ENCODE results near the gene UBE2G1.
A peak's percentile ranks its signal among the peaks of the same experiment; 100 is the strongest.

Gene UBE2G1, protein sequence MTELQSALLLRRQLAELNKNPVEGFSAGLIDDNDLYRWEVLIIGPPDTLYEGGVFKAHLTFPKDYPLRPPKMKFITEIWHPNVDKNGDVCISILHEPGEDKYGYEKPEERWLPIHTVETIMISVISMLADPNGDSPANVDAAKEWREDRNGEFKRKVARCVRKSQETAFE

DNA sequence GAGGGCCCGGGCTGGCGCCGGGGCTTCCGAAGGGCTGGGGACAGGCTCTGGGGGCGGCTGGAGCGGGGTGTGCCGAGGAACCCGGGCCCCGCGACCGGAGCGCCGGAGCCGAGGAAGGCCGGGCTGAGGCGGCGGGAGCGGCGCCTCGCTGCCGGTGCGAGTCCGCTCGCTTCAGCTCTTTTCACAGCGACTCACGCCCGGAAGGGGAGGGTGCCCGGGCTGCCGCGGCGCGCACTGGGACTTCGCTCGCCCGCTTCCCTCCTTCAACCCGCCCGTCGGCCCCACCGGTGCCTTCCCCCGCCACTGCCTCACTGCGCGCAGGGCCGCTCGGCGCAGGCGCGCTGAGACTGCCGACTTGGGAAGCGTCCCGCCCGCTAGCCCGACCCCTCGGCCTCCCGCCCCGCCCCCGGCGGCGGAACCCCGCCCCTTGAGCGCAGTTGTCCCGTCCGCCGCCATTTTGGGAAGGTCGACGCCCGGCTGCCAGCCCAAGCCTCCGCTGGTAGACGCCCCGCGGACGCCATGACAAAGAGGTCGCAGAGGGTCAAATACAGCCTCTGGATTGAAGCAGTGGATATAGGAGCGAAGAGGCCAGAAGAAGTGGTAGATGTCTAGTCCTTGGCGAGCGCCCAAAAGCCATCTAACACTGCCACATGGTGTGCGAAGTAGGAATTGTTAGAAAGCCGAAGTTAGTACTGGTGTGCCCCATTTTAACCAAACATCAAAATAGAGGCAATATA lies at the start of gene UBE2G1:
Gene UBE2G1, minus strand, starts transcription at position 349 of the 737 bp plus-strand sequence. CDS start 359 bp downstream, outside the sequence.
- H3K27ac ChIP-seq (ENCODE audit: low read length) = peak within 1 kb of the TSS; percentile 79
- H3K9me3 ChIP-seq (ENCODE audit: control insufficient read depth in 1 of 2, low read length in 2 of 2) = no peaks in the 10 kb centered on the region
- H3K36me3 ChIP-seq (ENCODE audit: control insufficient read depth in 1 of 2, insufficient read depth in 2 of 2, low read length in 2 of 2) = peaks cover 0 to 9% of the 10 kb centered on the region in 2 donors
- H3K4me1 ChIP-seq (ENCODE audit: control insufficient read depth in 1 of 2, insufficient read depth in 2 of 2, low read length in 2 of 2) = peaks cover 4 to 24% of the 10 kb centered on the region in 2 donors
- H3K4me3 ChIP-seq (ENCODE audit: low read depth in 1 of 2, low read length in 2 of 2) = peak within 1 kb of the TSS; percentile 71 to 97
- no peaks in the 10 kb centered on the region for H3K27me3 ChIP-seq (ENCODE audit: low read depth, low read length)

- no peaks in the 10 kb centered on the region for H3K36me3 ChIP-seq (ENCODE audit: control insufficient read depth in 1 of 2, insufficient read depth in 2 of 2, low read length in 2 of 2)
- H3K27ac ChIP-seq (ENCODE audit: low read length) = no peak overlapping the region
- no peaks in the 10 kb centered on the region for H3K27me3 ChIP-seq (ENCODE audit: low read depth, low read length)
- no peaks in the 10 kb centered on the region for H3K9me3 ChIP-seq (ENCODE audit: control insufficient read depth in 1 of 2, low read length in 2 of 2)
- H3K4me3 ChIP-seq (ENCODE audit: low read depth in 1 of 2, low read length in 2 of 2) = no peak overlapping the region
- no peaks in the 10 kb centered on the region for H3K4me1 ChIP-seq (ENCODE audit: control insufficient read depth in 1 of 2, insufficient read depth in 2 of 2, low read length in 2 of 2)
Observed at GRCh38 chr17:4412933-4413831, 46.7 kb upstream of the UBE2G1 start.

- no peak overlapping the region for H3K4me3 ChIP-seq (ENCODE audit: low read depth in 1 of 2, low read length in 2 of 2)
- H3K36me3 ChIP-seq (ENCODE audit: control insufficient read depth in 1 of 2, insufficient read depth in 2 of 2, low read length in 2 of 2) = no peaks in the 10 kb centered on the region
- H3K27ac ChIP-seq (ENCODE audit: low read length) = no peak overlapping the region
- no peaks in the 10 kb centered on the region for H3K9me3 ChIP-seq (ENCODE audit: control insufficient read depth in 1 of 2, low read length in 2 of 2)
- no peaks in the 10 kb centered on the region for H3K4me1 ChIP-seq (ENCODE audit: control insufficient read depth in 1 of 2, insufficient read depth in 2 of 2, low read length in 2 of 2)
- no peaks in the 10 kb centered on the region for H3K27me3 ChIP-seq (ENCODE audit: low read depth, low read length)
Observed at GRCh38 chr17:4411201-4411600, 44.7 kb upstream of the UBE2G1 start.

DNA sequence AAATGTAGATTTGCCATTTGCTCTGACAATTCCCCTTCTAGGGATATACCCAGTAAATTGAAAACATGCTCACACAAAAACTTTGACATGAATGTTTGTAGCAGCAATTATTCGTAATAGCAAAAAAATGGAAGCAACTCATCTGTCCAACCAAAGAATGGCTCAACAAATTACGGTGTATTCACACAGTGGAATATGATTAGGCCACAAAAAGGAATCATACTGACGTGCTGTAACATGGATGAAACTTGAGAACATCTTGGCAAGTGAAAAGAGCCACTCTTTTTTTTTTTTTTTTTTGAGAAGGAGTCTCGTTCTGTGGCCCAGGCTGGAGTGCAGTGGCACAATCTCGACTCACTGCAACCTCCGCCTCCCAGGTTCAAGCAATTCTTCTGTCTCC lies 43.2 kb upstream of the UBE2G1 start:
- Histone ChIP-seq H3K36me3 (ENCODE audit: control insufficient read depth in 1 of 2, insufficient read depth in 2 of 2, low read length in 2 of 2) (no peaks in the 10 kb centered on the region), H3K9me3 (ENCODE audit: control insufficient read depth in 1 of 2, low read length in 2 of 2) (no peaks in the 10 kb centered on the region), H3K4me3 (ENCODE audit: low read depth in 1 of 2, low read length in 2 of 2) (no peak overlapping the region), H3K27ac (ENCODE audit: low read length) (no peak overlapping the region), H3K27me3 (ENCODE audit: low read depth, low read length) (no peaks in the 10 kb centered on the region), H3K4me1 (ENCODE audit: control insufficient read depth in 1 of 2, insufficient read depth in 2 of 2, low read length in 2 of 2) (no peaks in the 10 kb centered on the region)

DNA sequence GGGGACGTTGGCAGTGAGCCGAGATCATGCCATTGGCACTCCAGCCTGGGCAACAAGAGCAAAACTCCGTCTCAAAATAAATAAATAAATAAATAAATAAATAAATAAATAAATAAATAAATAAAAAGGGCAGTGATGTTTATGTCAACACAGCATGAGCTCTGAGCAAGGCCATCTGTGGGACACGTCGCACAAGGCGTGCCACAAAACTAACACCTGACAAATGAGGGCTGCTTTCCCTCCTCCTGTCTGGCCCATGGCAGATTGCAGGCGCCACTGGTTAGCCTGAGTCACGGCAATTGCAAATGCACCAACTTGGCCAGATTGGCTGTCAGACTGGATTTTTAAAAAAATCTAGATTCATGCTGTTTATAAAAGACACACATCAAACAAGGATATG lies 41.4 kb upstream of the UBE2G1 start:
- no peaks in the 10 kb centered on the region for H3K4me1 ChIP-seq (ENCODE audit: control insufficient read depth in 1 of 2, insufficient read depth in 2 of 2, low read length in 2 of 2)
- H3K27me3 ChIP-seq (ENCODE audit: low read depth, low read length) = no peaks in the 10 kb centered on the region
- no peaks in the 10 kb centered on the region for H3K9me3 ChIP-seq (ENCODE audit: control insufficient read depth in 1 of 2, low read length in 2 of 2)
- no peak overlapping the region for H3K27ac ChIP-seq (ENCODE audit: low read length)
- no peaks in the 10 kb centered on the region for H3K36me3 ChIP-seq (ENCODE audit: control insufficient read depth in 1 of 2, insufficient read depth in 2 of 2, low read length in 2 of 2)
- no peak overlapping the region for H3K4me3 ChIP-seq (ENCODE audit: low read depth in 1 of 2, low read length in 2 of 2)

DNA sequence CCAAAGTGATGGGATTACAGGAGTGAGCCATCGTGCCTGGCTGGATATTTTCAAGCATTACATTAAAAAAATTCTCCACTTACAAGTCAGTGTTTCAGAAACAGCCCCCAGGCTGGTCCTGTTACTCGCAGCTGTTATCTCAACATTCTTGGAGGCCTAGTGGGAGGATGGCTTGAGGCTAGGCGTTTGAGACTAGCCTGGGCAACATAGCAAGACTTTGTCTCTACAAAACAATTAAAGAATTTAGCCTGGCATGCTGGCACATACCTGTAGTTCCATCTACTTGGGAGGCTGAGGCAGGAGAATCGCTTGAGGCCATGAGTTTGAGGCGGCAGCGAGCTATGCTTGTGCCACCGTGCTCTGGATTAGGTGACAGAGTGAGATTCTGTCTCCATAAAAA lies 40.7 kb upstream of the UBE2G1 start:
- Histone ChIP-seq H3K9me3 (ENCODE audit: control insufficient read depth in 1 of 2, low read length in 2 of 2) (no peaks in the 10 kb centered on the region), H3K4me3 (ENCODE audit: low read depth in 1 of 2, low read length in 2 of 2) (no peak overlapping the region), H3K4me1 (ENCODE audit: control insufficient read depth in 1 of 2, insufficient read depth in 2 of 2, low read length in 2 of 2) (no peaks in the 10 kb centered on the region), H3K27ac (ENCODE audit: low read length) (no peak overlapping the region), H3K36me3 (ENCODE audit: control insufficient read depth in 1 of 2, insufficient read depth in 2 of 2, low read length in 2 of 2) (no peaks in the 10 kb centered on the region), H3K27me3 (ENCODE audit: low read depth, low read length) (no peaks in the 10 kb centered on the region)

- Histone ChIP-seq H3K4me1 (ENCODE audit: control insufficient read depth in 1 of 2, insufficient read depth in 2 of 2, low read length in 2 of 2) (no peaks in the 10 kb centered on the region), H3K27me3 (ENCODE audit: low read depth, low read length) (no peaks in the 10 kb centered on the region), H3K36me3 (ENCODE audit: control insufficient read depth in 1 of 2, insufficient read depth in 2 of 2, low read length in 2 of 2) (no peaks in the 10 kb centered on the region), H3K27ac (ENCODE audit: low read length) (no peak overlapping the region), H3K4me3 (ENCODE audit: low read depth in 1 of 2, low read length in 2 of 2) (no peak overlapping the region), H3K9me3 (ENCODE audit: control insufficient read depth in 1 of 2, low read length in 2 of 2) (no peaks in the 10 kb centered on the region)
Observed at GRCh38 chr17:4406386-4406785, 39.9 kb upstream of the UBE2G1 start.

GRCh38 chr17:4405699-4406098 lies 39.2 kb upstream of the UBE2G1 start:
- Histone ChIP-seq H3K4me1 (ENCODE audit: control insufficient read depth in 1 of 2, insufficient read depth in 2 of 2, low read length in 2 of 2) (no peaks in the 10 kb centered on the region), H3K9me3 (ENCODE audit: control insufficient read depth in 1 of 2, low read length in 2 of 2) (no peaks in the 10 kb centered on the region), H3K27ac (ENCODE audit: low read length) (no peak overlapping the region), H3K36me3 (ENCODE audit: control insufficient read depth in 1 of 2, insufficient read depth in 2 of 2, low read length in 2 of 2) (no peaks in the 10 kb centered on the region), H3K4me3 (ENCODE audit: low read depth in 1 of 2, low read length in 2 of 2) (no peak overlapping the region), H3K27me3 (ENCODE audit: low read depth, low read length) (no peaks in the 10 kb centered on the region)

DNA sequence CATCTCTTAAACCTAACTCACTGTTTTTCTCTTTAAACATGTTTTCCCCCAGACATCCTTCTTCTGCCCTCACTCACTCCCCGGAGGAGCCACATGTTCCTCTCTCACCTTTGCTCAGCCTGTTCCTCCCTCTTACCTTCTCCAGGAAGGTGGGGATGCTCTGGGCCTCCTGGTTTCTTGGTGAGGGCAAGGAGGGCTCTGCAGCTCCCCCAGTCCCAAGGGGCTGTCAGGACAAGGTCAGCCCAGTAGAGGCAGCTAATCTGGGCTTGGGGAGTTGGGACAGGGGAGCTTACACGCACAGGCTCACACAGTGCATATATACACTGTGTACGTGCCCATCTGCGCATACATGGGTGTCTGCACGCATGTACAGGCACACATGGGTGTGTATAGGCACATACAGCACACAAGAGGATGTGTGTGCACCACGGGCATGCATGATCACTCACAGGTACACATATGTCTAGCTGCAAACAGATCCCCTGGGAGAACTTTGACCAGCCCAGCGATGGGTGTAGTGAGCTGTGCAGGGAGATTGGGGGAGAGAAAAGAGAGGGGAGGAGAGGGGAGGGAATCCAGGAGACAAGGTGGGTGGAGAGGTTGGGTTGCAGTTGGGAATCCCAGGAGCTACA lies 38.7 kb upstream of the UBE2G1 start:
- Histone ChIP-seq H3K27me3 (ENCODE audit: low read depth, low read length) (no peaks in the 10 kb centered on the region), H3K36me3 (ENCODE audit: control insufficient read depth in 1 of 2, insufficient read depth in 2 of 2, low read length in 2 of 2) (no peaks in the 10 kb centered on the region), H3K9me3 (ENCODE audit: control insufficient read depth in 1 of 2, low read length in 2 of 2) (no peaks in the 10 kb centered on the region), H3K4me1 (ENCODE audit: control insufficient read depth in 1 of 2, insufficient read depth in 2 of 2, low read length in 2 of 2) (no peaks in the 10 kb centered on the region), H3K4me3 (ENCODE audit: low read depth in 1 of 2, low read length in 2 of 2) (no peak overlapping the region), H3K27ac (ENCODE audit: low read length) (no peak overlapping the region)

DNA sequence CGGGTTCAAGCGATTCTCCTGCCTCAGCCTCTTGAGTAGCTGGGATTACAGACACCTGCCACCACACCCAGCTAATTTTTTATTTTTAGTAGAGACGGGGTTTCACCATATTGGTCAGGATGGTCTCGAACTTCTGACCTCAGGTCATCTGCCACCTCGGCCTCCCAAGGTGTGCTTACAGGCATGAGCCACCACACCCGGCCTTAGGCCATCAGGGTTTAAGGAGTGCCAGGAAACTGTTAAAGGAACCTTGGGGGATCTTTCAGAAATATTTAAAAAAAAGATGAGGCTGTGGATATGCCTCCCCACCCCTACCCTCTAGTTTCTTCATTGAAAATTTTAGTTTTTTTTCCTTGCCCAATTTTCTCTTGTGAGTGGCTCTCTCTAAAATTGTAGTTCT lies 31.4 kb upstream of the UBE2G1 start:
- no peaks in the 10 kb centered on the region for H3K4me1 ChIP-seq (ENCODE audit: control insufficient read depth in 1 of 2, insufficient read depth in 2 of 2, low read length in 2 of 2)
- no peaks in the 10 kb centered on the region for H3K36me3 ChIP-seq (ENCODE audit: control insufficient read depth in 1 of 2, insufficient read depth in 2 of 2, low read length in 2 of 2)
- H3K4me3 ChIP-seq (ENCODE audit: low read depth in 1 of 2, low read length in 2 of 2) = no peak overlapping the region
- H3K27me3 ChIP-seq (ENCODE audit: low read depth, low read length) = no peaks in the 10 kb centered on the region
- H3K27ac ChIP-seq (ENCODE audit: low read length) = no peak overlapping the region
- no peaks in the 10 kb centered on the region for H3K9me3 ChIP-seq (ENCODE audit: control insufficient read depth in 1 of 2, low read length in 2 of 2)

DNA sequence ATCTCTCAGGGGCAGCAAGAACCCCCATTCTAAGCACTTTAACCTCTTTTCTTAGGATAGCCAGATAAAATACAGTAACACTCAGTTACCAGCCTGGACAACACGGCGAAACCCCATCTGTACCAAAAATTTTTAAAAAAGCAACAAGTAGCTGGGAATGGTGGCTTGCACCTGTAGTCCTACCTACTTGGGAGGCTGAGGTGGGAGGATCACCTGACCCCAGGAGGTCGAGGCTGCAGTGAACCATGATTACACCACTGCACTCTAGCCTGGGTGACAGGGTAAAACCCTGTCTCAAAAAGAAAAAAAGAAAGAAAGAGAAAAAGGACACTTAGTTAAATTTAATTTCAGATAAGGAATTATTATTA lies 28.6 kb upstream of the UBE2G1 start:
- Histone ChIP-seq H3K27ac (ENCODE audit: low read length) (no peak overlapping the region), H3K9me3 (ENCODE audit: control insufficient read depth in 1 of 2, low read length in 2 of 2) (no peaks in the 10 kb centered on the region), H3K27me3 (ENCODE audit: low read depth, low read length) (no peaks in the 10 kb centered on the region), H3K36me3 (ENCODE audit: control insufficient read depth in 1 of 2, insufficient read depth in 2 of 2, low read length in 2 of 2) (no peaks in the 10 kb centered on the region), H3K4me3 (ENCODE audit: low read depth in 1 of 2, low read length in 2 of 2) (no peak overlapping the region), H3K4me1 (ENCODE audit: control insufficient read depth in 1 of 2, insufficient read depth in 2 of 2, low read length in 2 of 2) (no peaks in the 10 kb centered on the region)
